Calu3 (cell line): ENCODE results near the gene DIAPH2. TPM values are rescaled to one million over a fixed set of nuclear protein-coding genes. Genes with fewer than 3 reads are reported as not detected.

Source experiments
- BruUV-seq: library from RNA; stranded (reverse); fragments of 400-500 nt; replicated peaks from 2 replicates; lab custom pipeline; 2021; lab: Mats Ljungman, UMichigan
- CTCF ChIA-PET: fragments of 300-600 bp; sonication (Branson Sonifier 250); formaldehyde crosslinking; loops from one replicate; lab custom pipeline; 2022; ENCODE audit warnings: antibody characterized with exemption; lab: Charles Lee
- DNase-seq: peaks from one replicate; pipeline ENCODE4 v3.0.0; 2022
- H3K27ac Mint-ChIP-seq: one replicate; pipeline ENCODE4 v1.8.0; 2022; ENCODE audit warnings: mixed read lengths; ENCODE audit not compliant: unreplicated experiment
- H3K27me3 Mint-ChIP-seq: one replicate; pipeline ENCODE4 v1.8.0; 2022; ENCODE audit warnings: mixed read lengths; ENCODE audit not compliant: unreplicated experiment
- H3K36me3 Mint-ChIP-seq: one replicate; pipeline ENCODE4 v1.8.0; 2022; ENCODE audit warnings: mild to moderate bottlenecking, moderate library complexity, mixed read lengths; ENCODE audit not compliant: insufficient read depth, unreplicated experiment
- H3K4me1 Mint-ChIP-seq: one replicate; pipeline ENCODE4 v1.8.0; 2022; ENCODE audit warnings: mild to moderate bottlenecking, low read depth, mixed read lengths; ENCODE audit not compliant: unreplicated experiment
- H3K4me3 Mint-ChIP-seq: one replicate; pipeline ENCODE4 v1.8.0; 2022; ENCODE audit warnings: mild to moderate bottlenecking, low read depth, moderate library complexity, mixed read lengths; ENCODE audit not compliant: unreplicated experiment
- H3K9me3 Mint-ChIP-seq: one replicate; pipeline ENCODE4 v1.8.0; 2022; ENCODE audit warnings: low read depth, mixed read lengths; ENCODE audit not compliant: unreplicated experiment
- CTCF ChIP-seq: fragments of 200-600 bp; IDR thresholded peaks from one replicate; pipeline ENCODE4 v1.8.0; 2022; ENCODE audit warnings: antibody characterized with exemption; ENCODE audit not compliant: unreplicated experiment
- intact Hi-C: fragments of 100-400 bp; cut with micrococcal nuclease; formaldehyde crosslinking; loops from one replicate; pipeline ENCODE4 v1.10.0; 2022; ENCODE audit not compliant: unreplicated experiment
- total RNA-seq: library from RNA; stranded (reverse); gene quantifications from 2 replicates; pipeline ENCODE4 v1.2.3, GENCODE V29; 2022

The DIAPH2 gene
- total RNA-seq, 1 experiment from 2014 or later = 24.2 TPM

GRCh38 chrX:97384685-97385084, 700.0 kb downstream of the DIAPH2 start:
- CTCF ChIA-PET = no interaction called here
- Mint-ChIP-seq H3K27me3 (no peaks in the 10 kb centered on the region), H3K36me3 (peaks cover 3% of the 10 kb centered on the region), H3K9me3 (no peaks in the 10 kb centered on the region), H3K4me3 (no peak overlapping the region), H3K27ac (no peak overlapping the region), H3K4me1 (peaks cover 6% of the 10 kb centered on the region)
- no TSS peak for BruUV-seq
- DNase-seq = no peak
- TF ChIP-seq CTCF = no peak
- intact Hi-C loops = no loop called here

- no peaks in the 10 kb centered on the region for H3K9me3 Mint-ChIP-seq
- no peaks in the 10 kb centered on the region for H3K27me3 Mint-ChIP-seq
- H3K4me1 Mint-ChIP-seq = peaks cover 12% of the 10 kb centered on the region
- no peak overlapping the region for H3K4me3 Mint-ChIP-seq
- intact Hi-C loops = no loop called here
- BruUV-seq = no TSS peak
- no peak overlapping the region for H3K27ac Mint-ChIP-seq
- CTCF ChIA-PET = no interaction called here
- no peak for DNase-seq
- no peak for TF ChIP-seq CTCF
- peaks cover 7% of the 10 kb centered on the region for H3K36me3 Mint-ChIP-seq
Observed at GRCh38 chrX:97387004-97387403, 702.4 kb downstream of the DIAPH2 start.

GRCh38 chrX:97389761-97390192, 705.1 kb downstream of the DIAPH2 start:
- intact Hi-C loops = no loop called here
- peak; percentile 33 for DNase-seq
- peaks cover 7% of the 10 kb centered on the region for H3K36me3 Mint-ChIP-seq
- peak overlapping the region; percentile 78 for H3K27ac Mint-ChIP-seq
- H3K27me3 Mint-ChIP-seq = no peaks in the 10 kb centered on the region
- H3K4me3 Mint-ChIP-seq = peak overlapping the region; percentile 46
- H3K9me3 Mint-ChIP-seq = no peaks in the 10 kb centered on the region
- CTCF ChIA-PET = interaction anchor here (0.6 kb wide), 1 partner anchor 37 kb away, joined by 3 read pairs; no protein-coding TSS in a partner anchor
- TF ChIP-seq CTCF = no peak
- no TSS peak for BruUV-seq
- peaks cover 12% of the 10 kb centered on the region for H3K4me1 Mint-ChIP-seq

GRCh38 chrX:97397371-97397770, 712.7 kb downstream of the DIAPH2 start:
- no peak overlapping the region for H3K27ac Mint-ChIP-seq
- no peak for DNase-seq
- no peaks in the 10 kb centered on the region for H3K27me3 Mint-ChIP-seq
- CTCF ChIA-PET = no interaction called here
- peaks cover 30% of the 10 kb centered on the region for H3K4me1 Mint-ChIP-seq
- no peak for TF ChIP-seq CTCF
- H3K36me3 Mint-ChIP-seq = no peaks in the 10 kb centered on the region
- no peak overlapping the region for H3K4me3 Mint-ChIP-seq
- intact Hi-C loops = no loop called here
- no peaks in the 10 kb centered on the region for H3K9me3 Mint-ChIP-seq
- no TSS peak for BruUV-seq
